OCI-LY7 (cell line): ENCODE data around the gene ATP11C.

Experiments
- CTCF ChIP-seq: fragments of 200-600 bp; sonication (generic); conservative IDR thresholded peaks from 2 replicates; pipeline ENCODE4 v1.5.1; 2014; ENCODE audit warnings: mild to moderate bottlenecking, antibody characterized with exemption, low read length, moderate library complexity, mixed read lengths
- EZH2phosphoT487 ChIP-seq: fragments of 200-600 bp; sonication (generic); IDR thresholded peaks from 2 replicates; pipeline ENCODE4 v1.6.1; 2018; ENCODE audit warnings: low read depth, borderline replicate concordance, mild to moderate bottlenecking, mixed run types, antibody characterized with exemption, low read length, moderate library complexity, mixed read lengths

GRCh38 chrX:139783959-139784358, 148.9 kb downstream of the ATP11C start:
- TF ChIP-seq CTCF (no peak), EZH2phosphoT487 (no peak)
